GM03348 (cell line): Measurements from ENCODE around the gene OVOL3.
A peak's percentile ranks its signal among the peaks of the same experiment; 100 is the strongest.
"Not testable (repeated sequence)": the region's sequence is repeated elsewhere in the genome, so short reads cannot be mapped to it uniquely, and the experiment has no call there.

Experiments used
- DNase-seq: peaks from one replicate; pipeline ENCODE4 v3.0.0; 2012; ENCODE audit warnings: low spot score

OVOL3 gene

DNA sequence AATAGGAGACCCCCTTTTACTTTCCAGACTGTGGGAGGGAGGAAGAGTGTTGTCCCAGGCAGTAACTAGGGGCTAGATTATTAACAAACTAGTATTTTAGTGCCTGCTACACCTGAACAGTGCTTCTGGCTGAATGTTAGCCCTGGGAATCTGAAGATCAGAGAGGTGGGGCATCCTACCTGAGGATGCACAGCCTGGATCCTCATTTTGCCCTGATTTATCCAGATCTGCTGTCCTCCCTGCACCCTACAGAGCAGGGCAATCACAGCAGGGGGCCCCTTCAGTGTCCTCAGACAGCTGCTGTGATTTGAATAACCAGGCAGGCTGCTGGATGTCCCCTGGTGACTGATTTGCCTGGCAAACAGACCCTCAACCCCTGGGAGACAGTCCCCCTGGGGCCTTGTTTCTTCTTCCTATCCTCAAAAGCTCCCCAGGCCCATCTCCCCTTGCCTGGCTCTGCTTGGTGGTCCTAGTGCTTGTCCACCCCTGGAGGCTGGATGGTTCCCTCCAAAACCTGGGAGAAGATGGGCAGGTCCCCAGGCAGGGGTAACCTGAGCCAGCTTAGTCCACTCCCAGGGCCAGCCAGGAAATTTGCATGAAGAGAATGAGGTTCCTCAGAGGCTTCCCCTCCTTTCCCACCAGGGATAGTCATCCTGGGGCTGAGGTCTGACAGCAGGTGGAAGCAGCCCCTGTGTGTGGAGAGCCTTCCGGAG, at the start of gene OVOL3:
Gene OVOL3, plus strand, starts transcription at position 657 of the 713 bp plus-strand sequence. CDS start 60 bp downstream, outside the sequence.
- no peak for DNase-seq

DNA sequence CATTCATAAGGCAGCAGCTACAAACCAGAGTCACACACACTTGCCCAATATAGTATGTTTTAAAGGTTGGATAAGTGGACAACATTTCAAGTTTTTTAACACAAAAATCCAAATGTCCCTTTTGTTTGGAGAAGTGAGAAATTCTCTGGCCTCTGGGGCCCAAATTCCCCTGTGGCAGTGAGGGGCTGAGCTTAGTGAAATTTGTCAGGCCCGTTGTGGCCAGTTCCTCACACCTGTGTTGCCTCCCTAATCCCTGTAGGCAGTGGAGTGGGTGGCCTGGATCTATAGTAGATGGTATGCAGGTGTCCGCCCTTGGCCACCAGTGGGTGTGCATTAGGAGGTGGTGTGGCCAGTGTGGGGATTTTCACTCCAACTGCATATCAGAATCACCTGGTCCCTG, 49.6 kb upstream of the OVOL3 start:
- DNase-seq: no peak

- no peak for DNase-seq
Observed at GRCh38 chr19:36064826-36065225, 46.1 kb upstream of the OVOL3 start.

- DNase-seq: no peak
Observed at GRCh38 chr19:36067681-36068080, 43.3 kb upstream of the OVOL3 start.

DNA sequence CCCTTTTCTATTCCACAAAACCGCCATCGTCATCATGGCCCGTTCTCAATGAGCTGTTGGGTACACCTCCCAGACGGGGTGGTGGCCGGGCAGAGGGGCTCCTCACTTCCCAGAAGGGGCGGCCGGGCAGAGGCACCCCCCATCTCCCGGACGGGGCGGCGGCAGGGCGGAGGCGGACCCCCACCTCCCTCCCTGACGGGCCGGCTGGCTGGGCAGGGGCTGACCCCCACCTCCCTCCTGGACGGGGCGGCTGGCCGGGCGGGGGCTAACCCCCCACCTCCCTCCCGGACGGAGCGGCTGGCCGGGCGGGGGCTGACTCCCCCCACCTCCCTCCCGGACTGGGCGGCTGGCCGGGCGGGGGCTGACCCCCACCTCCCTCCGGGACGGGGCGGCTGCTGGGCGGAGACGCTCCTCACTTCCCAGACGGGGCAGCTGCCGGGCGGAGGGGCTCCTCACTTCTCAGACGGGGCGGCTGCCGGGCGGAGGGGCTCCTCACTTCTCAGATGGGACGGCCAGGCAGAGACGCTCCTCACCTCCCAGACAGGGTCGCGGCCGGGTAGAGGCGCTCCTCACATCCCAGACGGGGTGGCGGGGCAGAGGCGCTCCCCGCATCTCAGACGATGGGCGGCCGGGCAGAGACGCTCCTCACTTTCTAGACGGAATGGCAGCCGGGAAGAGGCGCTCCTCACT, 42.0 kb upstream of the OVOL3 start:
- not testable (repeated sequence) for DNase-seq

DNA sequence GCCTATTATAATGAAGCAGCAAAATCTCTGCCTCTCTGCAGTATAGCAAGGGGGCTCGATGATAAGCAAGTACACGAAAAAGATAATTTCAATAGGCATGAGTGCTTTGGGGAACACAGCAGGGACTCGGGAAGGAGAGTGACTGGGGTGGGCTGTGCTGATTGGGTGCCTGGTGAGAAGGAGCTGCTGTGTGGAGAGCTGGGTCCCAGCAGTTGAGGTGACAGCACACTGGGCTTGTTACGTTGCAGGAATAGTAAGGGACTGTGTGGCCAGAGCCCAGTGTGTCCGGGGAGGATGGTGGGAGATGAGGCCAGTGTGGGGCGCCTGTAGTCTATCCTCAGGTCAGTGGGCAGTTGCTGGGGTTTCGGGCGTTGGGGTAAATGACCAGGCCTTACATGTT, 38.9 kb upstream of the OVOL3 start:
- no peak for DNase-seq

DNA sequence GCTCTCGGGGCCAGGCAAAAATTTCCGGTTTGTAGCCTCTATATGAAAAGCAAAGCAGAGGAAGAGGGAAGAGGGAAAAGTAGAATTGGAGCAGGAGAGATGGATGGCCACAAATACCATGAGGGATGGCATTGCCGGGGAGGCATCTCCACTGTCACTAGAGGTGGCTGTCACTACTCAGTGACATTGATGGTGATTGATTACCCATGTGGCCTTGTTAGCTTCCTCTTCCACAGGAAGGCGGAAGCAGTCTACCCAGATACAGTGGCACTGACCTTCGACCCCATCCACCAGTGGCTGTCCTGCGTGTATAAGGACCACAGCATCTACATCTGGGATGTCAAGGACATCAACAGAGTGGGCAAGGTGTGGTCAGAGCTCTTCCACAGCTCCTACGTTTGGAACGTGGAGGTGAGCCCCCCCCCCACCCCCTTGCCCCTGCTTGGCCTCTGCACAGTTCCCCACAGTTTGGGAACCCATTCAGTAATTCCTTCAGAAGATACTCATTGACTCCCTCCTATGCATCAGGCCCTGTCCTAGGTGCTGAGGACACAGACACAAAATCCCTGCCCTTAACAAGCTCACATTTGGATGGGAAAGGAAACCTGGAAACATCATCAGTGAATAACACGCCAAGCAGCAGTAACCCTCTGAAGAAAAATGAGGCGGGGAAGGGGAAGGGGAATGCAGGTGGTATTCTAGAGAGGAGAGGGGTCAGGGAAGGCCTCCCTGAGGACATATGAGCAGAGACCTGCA, 37.6 kb upstream of the OVOL3 start:
- no peak for DNase-seq

- DNase-seq: no peak
Observed at GRCh38 chr19:36079389-36079945, 31.5 kb upstream of the OVOL3 start.

GRCh38 chr19:36081385-36081784, 29.6 kb upstream of the OVOL3 start:
- no peak for DNase-seq

GRCh38 chr19:36081894-36082293, 29.0 kb upstream of the OVOL3 start:
- DNase-seq: no peak

GRCh38 chr19:36082916-36083315, 28.0 kb upstream of the OVOL3 start:
- no peak for DNase-seq

GRCh38 chr19:36084231-36085009, 26.5 kb upstream of the OVOL3 start:
- no peak for DNase-seq

DNA sequence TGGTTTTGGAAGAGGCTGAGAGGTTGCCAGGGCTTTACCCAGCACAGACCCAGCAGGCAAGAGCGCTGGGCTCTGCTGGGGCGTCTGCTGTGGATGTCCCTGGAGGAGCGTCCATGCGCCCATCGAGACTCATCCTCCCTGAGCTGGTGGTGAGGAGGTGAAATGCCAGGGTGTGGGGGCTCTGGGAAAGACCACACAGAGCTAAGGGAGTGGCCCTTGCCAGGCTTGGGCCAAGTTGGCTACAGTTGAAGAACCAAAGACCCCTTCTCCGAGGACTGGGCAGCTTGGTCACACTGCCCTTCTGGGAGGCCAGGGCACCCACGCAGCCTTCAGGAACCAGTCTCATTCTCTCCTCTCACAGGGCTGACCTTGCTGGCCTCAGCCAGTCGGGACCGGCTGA, 24.6 kb upstream of the OVOL3 start:
- DNase-seq: no peak

DNA sequence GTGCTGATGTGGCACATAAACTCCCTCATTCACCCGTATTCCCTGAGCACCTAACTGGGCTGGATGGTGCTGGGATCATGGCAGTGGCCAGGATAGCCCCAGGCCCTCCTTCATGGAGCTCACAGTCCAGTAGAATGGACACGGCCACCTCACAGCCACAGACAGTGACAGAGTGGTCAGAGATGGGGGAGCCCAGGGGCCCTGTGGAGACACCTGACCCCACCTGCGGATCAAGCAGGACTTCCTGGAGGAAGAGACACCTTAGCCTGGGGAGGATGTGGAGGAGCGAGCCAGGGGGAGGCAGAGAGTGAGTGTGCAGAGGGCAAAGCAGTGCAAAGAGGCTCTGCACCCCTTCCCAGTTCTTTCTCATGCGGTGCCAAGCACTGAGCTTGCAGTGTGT, 21.1 kb upstream of the OVOL3 start:
- no peak for DNase-seq

GRCh38 chr19:36090910-36091695, 19.8 kb upstream of the OVOL3 start:
- DNase-seq: no peak

DNA sequence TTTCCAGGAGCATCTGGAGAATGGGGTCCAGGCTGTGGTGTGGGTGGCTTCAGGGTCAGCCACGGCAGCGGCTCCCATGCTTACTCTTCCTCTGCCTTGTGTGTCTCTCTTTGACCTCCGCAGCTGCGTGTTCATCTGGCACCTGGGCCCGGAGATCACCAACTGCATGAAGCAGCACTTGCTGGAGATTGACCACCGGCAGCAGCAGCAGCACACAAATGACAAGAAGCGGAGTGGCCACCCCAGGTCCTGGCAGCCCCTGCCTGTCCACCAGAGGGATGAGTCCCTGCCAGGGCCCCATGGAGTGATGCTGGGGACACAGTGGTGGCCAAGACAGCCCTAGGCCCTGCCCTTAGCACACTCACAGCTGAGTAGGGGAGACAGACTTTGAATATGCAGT, 18.4 kb upstream of the OVOL3 start:
- no peak for DNase-seq

DNA sequence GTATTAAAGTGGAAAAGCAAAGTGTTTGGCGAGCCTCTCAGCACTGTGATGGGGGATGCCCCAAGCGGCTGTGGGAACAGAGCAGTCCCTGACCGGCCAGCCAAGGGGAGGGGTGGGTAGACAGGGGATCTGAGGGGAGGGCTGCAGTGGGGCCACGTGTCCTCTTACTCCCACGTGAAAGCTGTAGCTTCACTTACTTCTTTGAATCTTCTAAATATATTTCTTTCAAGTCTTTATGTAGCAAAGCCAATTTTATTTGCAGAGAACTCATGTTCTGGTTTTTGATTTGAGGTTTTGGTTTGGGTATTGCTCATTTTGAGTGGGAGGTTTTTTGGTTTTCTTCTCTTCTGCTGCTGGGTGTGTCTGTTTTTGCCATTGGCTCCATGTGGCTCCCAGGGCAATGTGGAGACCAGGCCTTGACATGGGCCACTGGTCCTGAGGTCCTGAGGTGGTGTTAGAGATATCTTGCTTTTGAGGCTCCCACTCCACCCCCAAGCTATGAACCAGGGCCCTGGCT, 17.7 kb upstream of the OVOL3 start:
- DNase-seq: peak; percentile 57

DNA sequence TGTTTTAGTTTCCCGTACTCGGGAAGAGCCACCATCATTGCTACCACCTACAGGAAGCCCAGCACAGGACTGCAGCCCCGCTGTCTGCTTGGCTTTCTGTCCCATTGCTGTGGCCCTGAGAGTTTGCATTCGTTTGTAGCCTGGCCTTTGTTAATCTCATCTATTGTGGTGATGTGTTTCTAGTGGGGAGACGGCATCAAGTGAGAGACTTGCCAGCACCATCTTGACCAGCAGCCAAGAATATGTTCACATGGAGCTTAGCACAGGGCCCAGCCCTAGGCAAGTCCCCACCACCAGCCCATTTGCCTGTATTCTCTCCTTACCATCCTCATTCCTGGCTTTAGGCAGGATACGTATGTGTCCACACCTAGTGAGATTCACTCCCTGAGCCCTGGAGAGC, 17.3 kb upstream of the OVOL3 start:
- DNase-seq: no peak

GRCh38 chr19:36097036-36097435, 13.9 kb upstream of the OVOL3 start:
- no peak for DNase-seq

- no peak for DNase-seq
Observed at GRCh38 chr19:36099166-36099785, 11.7 kb upstream of the OVOL3 start.
